IPS-18a (cell line): ENCODE measurements around the gene ERH.

Experiments used
- H3K27ac ChIP-seq: one replicate; pipeline ENCODE4 v1.5.1; 2013; ENCODE audit warnings: low read length
- H3K27me3 ChIP-seq: one replicate; pipeline ENCODE4 v1.6.1; 2013; ENCODE audit warnings: mild to moderate bottlenecking, low read length; ENCODE audit not compliant: control insufficient read depth, insufficient read depth
- H3K36me3 ChIP-seq: one replicate; pipeline ENCODE4 v1.6.1; 2013; ENCODE audit warnings: low read depth, low read length; ENCODE audit not compliant: control insufficient read depth
- H3K4me1 ChIP-seq: one replicate; pipeline ENCODE4 v1.6.1; 2013; ENCODE audit warnings: low read depth, low read length; ENCODE audit not compliant: control insufficient read depth
- H3K4me3 ChIP-seq: one replicate; pipeline ENCODE4 v1.5.1; 2013; ENCODE audit warnings: low read length
- H3K9ac ChIP-seq: one replicate; pipeline ENCODE4 v1.6.1; 2013; ENCODE audit warnings: mild to moderate bottlenecking, low read length, moderate library complexity
- H3K9me3 ChIP-seq: one replicate; pipeline ENCODE4 v1.6.1; 2013; ENCODE audit warnings: low read depth, low read length; ENCODE audit not compliant: control insufficient read depth

ERH gene

DNA sequence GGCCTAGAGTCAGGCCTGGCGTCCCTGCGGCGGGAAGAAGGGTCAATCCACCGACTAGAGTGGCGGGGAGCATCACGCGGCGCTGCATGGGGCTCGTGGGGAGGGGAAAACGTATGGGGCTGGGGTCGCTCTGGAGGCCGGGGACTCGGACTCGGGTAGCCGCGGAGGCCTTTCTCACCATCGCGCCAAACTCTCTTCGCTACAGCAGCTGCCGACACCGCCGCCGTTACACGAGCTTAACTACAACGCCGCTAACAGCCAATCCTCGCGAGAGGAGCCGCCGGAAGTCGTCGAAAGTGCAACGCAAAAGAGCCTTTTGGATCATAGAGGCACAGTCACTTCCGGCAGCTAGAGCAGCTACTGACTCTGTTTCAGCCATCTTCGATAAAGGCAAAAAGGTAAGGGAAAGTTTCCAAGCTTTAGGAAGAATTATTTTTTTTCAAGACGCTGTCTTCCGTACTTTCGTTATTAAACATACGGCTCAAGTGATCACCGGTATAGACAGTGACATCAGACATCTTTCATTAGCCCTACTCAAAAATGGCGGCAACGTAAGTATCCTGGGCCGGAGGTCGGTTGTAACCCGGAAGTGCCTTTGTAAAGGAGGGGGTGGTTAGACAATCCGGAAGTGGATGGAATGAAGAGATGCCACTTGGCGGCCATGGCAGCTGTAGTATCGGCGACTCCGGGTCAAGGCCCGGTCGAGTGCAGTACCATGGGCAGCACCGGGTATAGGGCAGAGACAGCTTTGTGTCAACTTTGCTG lies at the start of gene ERH, which contains the start of gene SLC39A9:
Gene ERH, minus strand, starts transcription at position 247 of the 765 bp plus-strand sequence. Its CDS starts 66 bp downstream, at position 181.
Gene SLC39A9, plus strand, starts transcription at position 640 of the 765 bp plus-strand sequence. CDS start 678 bp downstream, outside the sequence.
- H3K4me1 ChIP-seq = peaks cover 15% of the 10 kb centered on the region
- no peaks in the 10 kb centered on the region for H3K9me3 ChIP-seq

DNA sequence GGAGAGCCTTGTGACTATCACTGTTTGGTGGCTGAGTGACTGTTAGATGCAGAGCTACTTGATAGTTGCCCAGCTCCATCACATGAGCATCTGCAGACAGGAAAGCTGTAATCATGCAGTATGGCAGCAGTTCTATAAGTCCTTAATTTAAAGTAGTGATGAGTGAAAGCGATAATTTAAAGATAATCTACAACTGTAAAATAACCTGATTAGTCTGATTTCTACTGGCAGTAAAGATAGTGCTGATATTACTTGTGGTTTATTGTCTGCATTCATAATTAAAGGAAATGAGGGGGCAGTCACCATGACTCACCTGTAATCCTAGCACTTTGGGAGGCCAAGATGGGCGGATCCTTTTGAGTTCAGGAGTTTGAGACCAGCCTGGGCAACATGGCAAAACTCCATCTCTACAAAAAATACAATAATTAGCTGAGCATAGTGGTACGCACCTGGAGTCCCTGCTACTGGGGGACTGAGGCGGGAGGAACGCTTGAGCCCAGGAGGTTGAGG lies 45.3 kb upstream of the ERH start:
- no peaks in the 10 kb centered on the region for H3K27me3 ChIP-seq
- H3K4me3 ChIP-seq = no peak overlapping the region
- no peak overlapping the region for H3K27ac ChIP-seq
- H3K4me1 ChIP-seq = peaks cover 7% of the 10 kb centered on the region
- H3K9ac ChIP-seq = no peak overlapping the region
- no peaks in the 10 kb centered on the region for H3K36me3 ChIP-seq
- H3K9me3 ChIP-seq = no peaks in the 10 kb centered on the region

More for the DNA sequence above, at the start of gene ERH, which contains the start of gene SLC39A9:
- Histone ChIP-seq H3K27ac (peak within 1 kb of the TSS; percentile 99), H3K4me3 (peak within 1 kb of the TSS; percentile 97), H3K27me3 (no peaks in the 10 kb centered on the region), H3K9ac (peak within 1 kb of the TSS; percentile 98), H3K36me3 (peaks cover 30% of the 10 kb centered on the region)

DNA sequence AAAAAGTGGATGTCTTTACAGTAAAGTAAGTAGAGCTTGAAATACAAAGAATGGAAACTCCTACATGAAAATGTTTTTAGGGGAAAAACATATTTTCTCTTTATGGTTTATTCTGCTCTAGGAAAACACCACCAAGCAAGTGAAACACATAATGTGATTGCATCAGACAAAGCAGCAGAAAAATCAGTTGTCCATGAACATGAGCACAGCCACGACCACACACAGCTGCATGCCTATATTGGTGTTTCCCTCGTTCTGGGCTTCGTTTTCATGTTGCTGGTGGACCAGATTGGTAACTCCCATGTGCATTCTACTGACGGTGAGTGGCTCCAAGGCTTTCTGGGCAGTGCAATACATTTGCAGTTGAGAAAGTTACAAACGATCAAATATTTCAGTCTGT lies 43.8 kb upstream of the ERH start:
- Histone ChIP-seq H3K4me3 (no peak overlapping the region), H3K9ac (no peak overlapping the region), H3K36me3 (no peaks in the 10 kb centered on the region), H3K9me3 (no peaks in the 10 kb centered on the region), H3K27me3 (no peaks in the 10 kb centered on the region), H3K27ac (no peak overlapping the region), H3K4me1 (peaks cover 7% of the 10 kb centered on the region)

GRCh38 chr14:69439521-69440270 lies 41.6 kb upstream of the ERH start:
- Histone ChIP-seq H3K4me3 (no peak overlapping the region), H3K4me1 (peaks cover 7% of the 10 kb centered on the region), H3K36me3 (no peaks in the 10 kb centered on the region), H3K27me3 (no peaks in the 10 kb centered on the region), H3K9me3 (no peaks in the 10 kb centered on the region), H3K9ac (no peak overlapping the region), H3K27ac (no peak overlapping the region)

DNA sequence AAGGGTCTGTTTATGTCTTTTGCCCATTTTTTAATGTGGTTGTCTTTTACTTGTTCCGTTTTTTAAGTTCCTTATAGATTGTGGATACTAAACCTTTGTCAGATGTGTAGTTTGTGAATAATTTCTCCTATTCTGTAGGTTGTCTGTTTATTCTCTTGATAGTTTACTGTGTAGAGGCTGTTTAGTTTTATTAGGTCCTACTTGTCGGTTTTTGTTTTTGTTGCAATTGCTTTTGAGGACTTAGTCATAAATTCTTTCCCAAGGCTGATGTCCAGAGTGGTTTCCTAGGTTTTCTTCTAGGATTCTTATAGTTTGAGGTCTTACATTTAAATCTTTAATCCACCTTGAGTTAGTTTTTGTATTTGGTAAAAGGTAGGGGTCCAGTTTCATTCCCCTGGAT lies 34.3 kb upstream of the ERH start:
- Histone ChIP-seq H3K27ac (no peak overlapping the region), H3K9ac (no peak overlapping the region), H3K9me3 (no peaks in the 10 kb centered on the region), H3K4me3 (no peak overlapping the region), H3K27me3 (no peaks in the 10 kb centered on the region), H3K36me3 (no peaks in the 10 kb centered on the region), H3K4me1 (no peaks in the 10 kb centered on the region)

DNA sequence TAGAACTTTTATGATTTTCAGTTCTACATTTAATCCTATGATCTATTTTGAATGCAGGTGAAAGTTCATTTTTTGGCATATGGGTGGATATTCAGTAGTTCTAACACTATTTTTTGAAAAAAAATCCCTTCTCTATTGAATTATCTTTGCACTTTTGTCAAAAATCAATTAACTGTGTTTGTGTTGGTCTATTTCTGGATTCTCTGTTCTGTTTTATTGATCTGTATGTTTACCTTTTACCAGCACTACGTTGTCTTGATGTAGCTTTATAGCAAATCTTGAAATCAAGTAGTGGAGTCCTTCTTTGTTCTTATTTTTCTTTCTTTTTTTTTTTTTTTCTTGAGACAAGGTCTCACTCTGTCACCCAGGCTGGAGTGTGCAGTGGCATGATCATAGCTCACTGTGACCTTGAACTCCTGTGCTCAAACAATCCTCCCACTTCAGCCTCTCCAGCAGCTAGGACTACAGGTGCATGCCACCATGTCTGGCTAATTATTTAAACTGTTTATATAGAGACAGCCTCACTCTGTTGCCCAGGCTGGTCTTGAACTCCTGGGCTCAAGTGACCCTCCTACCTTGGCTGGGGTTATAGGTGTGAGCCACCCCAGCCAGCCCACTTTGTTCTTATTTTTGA lies 32.3 kb upstream of the ERH start:
- H3K36me3 ChIP-seq = peaks cover 10% of the 10 kb centered on the region
- H3K9ac ChIP-seq = no peak overlapping the region
- H3K9me3 ChIP-seq = no peaks in the 10 kb centered on the region
- H3K27ac ChIP-seq = no peak overlapping the region
- no peak overlapping the region for H3K4me3 ChIP-seq
- no peaks in the 10 kb centered on the region for H3K27me3 ChIP-seq
- no peaks in the 10 kb centered on the region for H3K4me1 ChIP-seq

GRCh38 chr14:69429643-69430042 lies 31.5 kb upstream of the ERH start:
- peaks cover 10% of the 10 kb centered on the region for H3K36me3 ChIP-seq
- no peaks in the 10 kb centered on the region for H3K27me3 ChIP-seq
- H3K4me3 ChIP-seq = no peak overlapping the region
- no peaks in the 10 kb centered on the region for H3K9me3 ChIP-seq
- H3K9ac ChIP-seq = no peak overlapping the region
- no peaks in the 10 kb centered on the region for H3K4me1 ChIP-seq
- no peak overlapping the region for H3K27ac ChIP-seq

DNA sequence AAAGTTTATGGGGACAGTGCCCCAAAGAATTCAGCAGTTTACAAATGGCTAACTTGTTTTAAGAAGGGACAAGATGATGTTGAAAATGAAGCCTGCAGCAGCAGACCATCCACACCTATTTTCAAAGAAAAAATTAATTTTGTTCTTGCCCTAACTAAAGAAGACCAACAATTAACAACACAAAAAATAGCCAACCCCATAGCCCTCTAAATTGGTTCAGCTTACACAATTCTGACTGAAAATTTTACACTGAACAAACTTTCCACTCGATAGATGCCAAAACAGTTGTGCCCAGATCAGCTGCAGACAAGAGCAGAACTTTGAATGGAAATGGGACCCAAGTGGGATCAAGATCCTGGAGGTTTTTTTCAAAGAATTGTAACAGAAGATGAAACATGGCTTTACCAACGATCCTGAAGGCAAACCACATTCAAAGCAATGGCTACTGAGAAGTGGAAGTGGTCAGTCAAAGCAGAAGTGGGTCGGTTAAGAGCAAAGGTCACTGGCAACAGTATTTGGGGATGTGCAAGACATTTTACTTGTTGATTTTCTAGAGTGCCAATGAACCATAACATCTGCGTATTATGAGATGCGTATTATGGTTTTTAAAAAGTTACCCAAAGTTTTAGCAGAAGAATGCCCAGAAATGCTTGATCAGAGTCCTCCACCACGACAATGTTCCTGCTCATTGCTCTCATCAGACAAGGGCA lies 30.3 kb upstream of the ERH start:
- Histone ChIP-seq H3K36me3 (peaks cover 10% of the 10 kb centered on the region), H3K4me3 (no peak overlapping the region), H3K27ac (no peak overlapping the region), H3K4me1 (no peaks in the 10 kb centered on the region), H3K27me3 (no peaks in the 10 kb centered on the region), H3K9me3 (no peaks in the 10 kb centered on the region), H3K9ac (no peak overlapping the region)

- H3K4me1 ChIP-seq = no peaks in the 10 kb centered on the region
- H3K9ac ChIP-seq = no peak overlapping the region
- no peak overlapping the region for H3K27ac ChIP-seq
- no peaks in the 10 kb centered on the region for H3K27me3 ChIP-seq
- no peaks in the 10 kb centered on the region for H3K9me3 ChIP-seq
- H3K4me3 ChIP-seq = no peak overlapping the region
- H3K36me3 ChIP-seq = peaks cover 10% of the 10 kb centered on the region
Observed at GRCh38 chr14:69427596-69427995, 29.5 kb upstream of the ERH start.

DNA sequence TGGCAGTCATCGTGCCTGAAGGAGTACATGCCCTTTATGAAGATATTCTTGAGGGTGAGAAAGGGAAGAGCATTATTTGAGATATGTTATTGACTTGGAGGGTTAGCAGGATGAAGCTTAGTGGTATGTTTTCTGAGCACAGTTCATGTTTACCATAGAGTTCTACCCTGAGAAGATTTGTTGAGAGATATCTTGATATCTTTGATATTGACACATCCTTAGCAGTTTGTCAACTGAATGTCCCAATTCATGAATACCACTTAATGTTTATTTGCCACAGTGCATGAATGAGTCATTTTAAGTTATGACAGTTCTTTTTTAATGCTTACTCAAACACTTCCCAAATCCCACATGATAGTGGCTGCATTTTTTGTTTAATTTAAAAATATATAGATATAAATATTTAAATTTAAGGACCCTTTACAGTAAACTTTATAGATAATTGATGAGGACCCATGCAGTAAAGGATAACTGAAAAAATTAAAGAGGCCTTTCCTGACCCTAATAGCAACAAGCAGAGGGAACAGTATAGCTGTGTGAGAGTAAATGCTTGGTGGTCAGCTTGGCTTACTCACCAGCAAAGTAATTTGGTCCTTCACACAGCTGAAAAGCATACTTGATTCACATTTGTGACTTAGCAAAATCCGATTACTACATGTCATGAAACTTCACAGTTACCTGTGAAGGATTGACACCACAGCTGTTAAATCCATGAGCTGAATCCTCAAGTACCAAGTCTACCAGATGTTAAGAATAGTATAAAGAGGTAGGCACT lies 26.2 kb upstream of the ERH start:
- no peak overlapping the region for H3K27ac ChIP-seq
- no peaks in the 10 kb centered on the region for H3K4me1 ChIP-seq
- H3K27me3 ChIP-seq = no peaks in the 10 kb centered on the region
- peaks cover 10% of the 10 kb centered on the region for H3K36me3 ChIP-seq
- no peak overlapping the region for H3K9ac ChIP-seq
- H3K4me3 ChIP-seq = no peak overlapping the region
- no peaks in the 10 kb centered on the region for H3K9me3 ChIP-seq
